Glomerular visceral epithelial cell (primary cell): ENCODE data around the gene MEPE.
"Not testable (repeated sequence)": the region's sequence is repeated elsewhere in the genome, so short reads cannot be mapped to it uniquely, and the experiment has no call there.

Experiments
- DNase-seq: peaks from one replicate; pipeline ENCODE4 v3.0.0-alpha.2; 2016; ENCODE audit errors: extremely low spot score

The MEPE gene

DNA sequence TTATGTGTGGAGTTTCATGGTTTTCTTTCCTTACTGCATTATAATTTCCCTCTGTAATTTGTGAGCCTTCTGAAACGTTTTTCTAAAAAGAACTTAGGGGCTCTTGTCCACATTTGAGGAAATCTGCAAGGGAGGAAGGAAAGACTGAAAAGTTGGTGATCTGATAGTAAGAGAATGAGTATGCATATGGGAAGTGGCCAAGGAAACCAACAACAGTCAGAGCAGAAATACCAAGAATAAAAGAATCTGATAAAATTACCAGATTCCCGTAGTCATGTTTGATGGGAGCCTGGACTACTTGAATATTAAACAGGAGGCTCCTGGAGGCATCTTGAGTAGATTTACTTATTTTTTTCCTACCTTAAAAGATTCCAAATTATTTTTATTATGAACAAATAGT lies 50.1 kb downstream of the MEPE start:
- DNase-seq, result no peak

DNA sequence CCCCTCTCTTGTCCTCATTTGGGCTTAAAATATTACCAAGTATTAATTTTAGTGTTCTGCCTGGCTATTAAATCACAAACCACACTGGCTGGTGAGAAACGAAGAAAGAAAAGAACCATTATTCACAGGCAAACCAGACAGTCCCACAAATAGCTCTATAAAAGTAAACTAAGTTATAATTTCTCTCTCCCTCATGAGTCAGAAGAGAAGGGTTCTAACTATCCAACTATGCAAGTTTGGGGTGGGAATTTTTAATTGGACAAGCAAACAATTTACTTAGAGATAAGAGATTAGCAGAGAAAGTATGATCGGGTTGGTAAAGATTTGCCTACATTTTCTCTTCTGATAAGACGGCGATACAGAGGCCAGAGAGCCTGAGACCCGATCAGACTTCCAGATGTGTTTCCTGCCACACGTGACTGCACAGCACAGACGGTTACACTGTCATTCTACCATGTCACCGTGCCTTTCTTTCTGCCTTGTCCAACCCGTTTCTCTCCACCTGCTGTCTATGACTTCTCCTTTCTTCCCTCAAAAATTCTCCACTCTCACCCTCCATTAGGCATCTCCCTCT lies 52.3 kb downstream of the MEPE start:
- no peak for DNase-seq

- DNase-seq, result no peak
Measured at GRCh38 chr4:87886083-87886482, 53.3 kb downstream of the MEPE start.

DNA sequence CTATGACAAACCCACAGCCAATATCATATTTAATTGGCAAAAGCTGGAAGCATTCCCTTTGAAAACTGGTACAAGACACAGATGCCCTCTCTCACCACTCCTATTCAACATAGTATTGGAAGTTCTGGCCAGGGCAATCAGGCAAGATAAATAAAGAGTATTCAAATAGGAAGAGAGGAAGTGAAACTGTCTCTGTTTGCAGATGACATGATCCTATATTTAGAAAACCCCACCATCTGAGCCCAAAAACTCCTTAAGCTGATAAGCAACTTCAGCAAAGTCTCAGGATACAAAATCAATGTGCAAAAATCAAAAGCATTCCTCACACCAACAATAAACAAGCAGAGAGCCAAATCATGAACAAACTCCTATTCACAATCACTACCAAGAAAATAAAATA lies 58.0 kb downstream of the MEPE start:
- DNase-seq, result not testable (repeated sequence)

DNA sequence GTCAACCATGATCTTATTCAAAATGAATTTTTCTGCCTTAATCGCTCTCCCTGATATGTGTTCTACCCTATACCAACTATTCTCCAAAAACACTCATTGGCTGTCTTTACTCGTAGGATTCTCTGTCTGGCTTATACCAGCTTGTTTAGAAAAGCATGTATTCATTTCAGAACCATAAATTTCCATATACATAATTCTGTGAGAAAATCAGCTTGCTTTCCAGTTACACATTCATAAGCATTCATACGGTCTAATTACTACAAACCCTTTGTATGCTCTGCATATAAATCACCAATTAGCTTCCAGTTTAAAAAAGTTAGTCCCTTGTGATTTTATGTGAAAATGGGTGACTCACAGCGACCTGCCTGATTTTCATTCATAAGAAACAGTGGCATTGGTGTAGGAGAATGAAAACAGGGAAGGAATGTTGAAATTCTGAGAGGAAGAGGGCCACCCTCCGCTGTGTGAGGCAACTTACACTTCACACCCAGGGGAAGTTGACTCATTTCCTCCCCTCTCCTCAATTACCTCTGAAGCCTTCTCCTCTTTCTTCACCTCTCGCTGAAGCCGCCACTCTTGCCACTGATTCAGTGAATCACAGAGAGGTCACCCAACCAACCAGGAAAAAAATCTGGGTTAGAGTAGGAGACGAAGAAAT lies 63.3 kb downstream of the MEPE start:
- peak; percentile 80 for DNase-seq
